MM.1S (cell line): ENCODE results near the gene CLCA4.
"Not testable (repeated sequence)": the region's sequence is repeated elsewhere in the genome, so short reads cannot be mapped to it uniquely, and the experiment has no call there.

Experiments used
- DNase-seq: peaks from one replicate; pipeline ENCODE4 v3.0.0-alpha.2; 2015
- H2AFZ ChIP-seq: fragments of 300-600 bp; sonication (generic); 2 replicates; pipeline ENCODE4 v1.6.0; 2016; ENCODE audit warnings: antibody characterized with exemption, low read length
- H3F3A ChIP-seq: fragments of 300-600 bp; sonication (generic); 2 replicates; pipeline ENCODE4 v1.6.1; 2016; ENCODE audit warnings: mild to moderate bottlenecking, antibody characterized with exemption, low read length, moderate library complexity, mixed read lengths; ENCODE audit not compliant: insufficient read depth
- H3K27ac ChIP-seq: fragments of 300-600 bp; sonication (generic); 2 replicates; pipeline ENCODE4 v1.5.1; 2016; ENCODE audit warnings: mild to moderate bottlenecking, low read length
- H3K27me3 ChIP-seq: fragments of 300-600 bp; sonication (generic); replicated peaks from 2 replicates; pipeline ENCODE4 v1.6.0; 2016; ENCODE audit warnings: low read length; ENCODE audit not compliant: insufficient read depth
- H3K36me3 ChIP-seq: fragments of 300-600 bp; sonication (generic); replicated peaks from 2 replicates; pipeline ENCODE4 v1.6.1; 2016; ENCODE audit warnings: mild to moderate bottlenecking, low read length, mixed read lengths; ENCODE audit not compliant: insufficient read depth
- H3K4me1 ChIP-seq: fragments of 300-600 bp; sonication (generic); 2 replicates; pipeline ENCODE4 v1.6.1; 2016; ENCODE audit warnings: low read length, mixed read lengths
- H3K4me2 ChIP-seq: fragments of 300-600 bp; sonication (generic); 2 replicates; pipeline ENCODE4 v1.6.0; 2016; ENCODE audit warnings: low read depth, low read length
- H3K4me3 ChIP-seq: fragments of 300-600 bp; sonication (generic); 2 replicates; pipeline ENCODE4 v1.5.1; 2016; ENCODE audit warnings: low read length, mixed read lengths
- H3K79me2 ChIP-seq: fragments of 300-600 bp; sonication (generic); 2 replicates; pipeline ENCODE4 v1.6.1; 2016; ENCODE audit warnings: mixed run types, low read length, mixed read lengths
- H3K9ac ChIP-seq: fragments of 300-600 bp; sonication (generic); 2 replicates; pipeline ENCODE4 v1.6.1; 2016; ENCODE audit warnings: low read length, mixed read lengths
- H3K9me2 ChIP-seq: fragments of 300-600 bp; sonication (generic); replicated peaks from 2 replicates; pipeline ENCODE4 v1.6.1; 2016; ENCODE audit warnings: mild to moderate bottlenecking, low read length, mixed read lengths; ENCODE audit not compliant: insufficient read depth
- H3K9me3 ChIP-seq: fragments of 300-600 bp; sonication (generic); replicated peaks from 2 replicates; pipeline ENCODE4 v1.6.1; 2016; ENCODE audit warnings: mild to moderate bottlenecking, low read length, mixed read lengths; ENCODE audit not compliant: insufficient read depth
- H4K20me1 ChIP-seq: fragments of 300-600 bp; sonication (generic); 2 replicates; pipeline ENCODE4 v1.6.1; 2016; ENCODE audit warnings: mild to moderate bottlenecking, low read length, moderate library complexity, mixed read lengths; ENCODE audit not compliant: insufficient read depth
- EZH2 ChIP-seq: fragments of 300-600 bp; sonication (generic); optimal IDR thresholded peaks from 2 replicates; pipeline ENCODE3; 2017; ENCODE audit warnings: low read depth, mild to moderate bottlenecking, antibody characterized with exemption, low read length, mixed read lengths
- EZH2phosphoT487 ChIP-seq: fragments of 300-600 bp; sonication (generic); IDR thresholded peaks from 2 replicates; pipeline ENCODE4 v1.6.1; 2018; ENCODE audit warnings: antibody characterized with exemption, low read length
- TF ChIP-seq, protein P1 (sequence below): fragments of 300-600 bp; sonication (generic); IDR thresholded peaks from 2 replicates; pipeline ENCODE4 v1.5.1; 2016; ENCODE audit warnings: antibody characterized with exemption, low read length, mixed read lengths

CLCA4 gene

GRCh38 chr1:86500714-86501113, 46.2 kb upstream of the CLCA4 start:
- Histone ChIP-seq H3K27ac (no peak overlapping the region), H3K9me3 (no peaks in the 10 kb centered on the region), H3F3A (peaks cover 3% of the 10 kb centered on the region; the same call in 1 of the 2 replicates), H3K4me3 (no peak overlapping the region), H3K27me3 (peaks cover 8% of the 10 kb centered on the region; the same call in 1 of the 2 replicates), H4K20me1 (no peaks in the 10 kb centered on the region), H3K4me2 (no peak overlapping the region), H3K79me2 (no peaks in the 10 kb centered on the region), H3K4me1 (no peaks in the 10 kb centered on the region), H2AFZ (no peak overlapping the region), H3K9me2 (no peaks in the 10 kb centered on the region), H3K36me3 (no peaks in the 10 kb centered on the region), H3K9ac (no peak overlapping the region)
- TF ChIP-seq EZH2phosphoT487 (no peak), EZH2 (no peak)
- TF ChIP-seq, protein P1, sequence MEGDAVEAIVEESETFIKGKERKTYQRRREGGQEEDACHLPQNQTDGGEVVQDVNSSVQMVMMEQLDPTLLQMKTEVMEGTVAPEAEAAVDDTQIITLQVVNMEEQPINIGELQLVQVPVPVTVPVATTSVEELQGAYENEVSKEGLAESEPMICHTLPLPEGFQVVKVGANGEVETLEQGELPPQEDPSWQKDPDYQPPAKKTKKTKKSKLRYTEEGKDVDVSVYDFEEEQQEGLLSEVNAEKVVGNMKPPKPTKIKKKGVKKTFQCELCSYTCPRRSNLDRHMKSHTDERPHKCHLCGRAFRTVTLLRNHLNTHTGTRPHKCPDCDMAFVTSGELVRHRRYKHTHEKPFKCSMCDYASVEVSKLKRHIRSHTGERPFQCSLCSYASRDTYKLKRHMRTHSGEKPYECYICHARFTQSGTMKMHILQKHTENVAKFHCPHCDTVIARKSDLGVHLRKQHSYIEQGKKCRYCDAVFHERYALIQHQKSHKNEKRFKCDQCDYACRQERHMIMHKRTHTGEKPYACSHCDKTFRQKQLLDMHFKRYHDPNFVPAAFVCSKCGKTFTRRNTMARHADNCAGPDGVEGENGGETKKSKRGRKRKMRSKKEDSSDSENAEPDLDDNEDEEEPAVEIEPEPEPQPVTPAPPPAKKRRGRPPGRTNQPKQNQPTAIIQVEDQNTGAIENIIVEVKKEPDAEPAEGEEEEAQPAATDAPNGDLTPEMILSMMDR, result no peak
- no peak for DNase-seq

DNA sequence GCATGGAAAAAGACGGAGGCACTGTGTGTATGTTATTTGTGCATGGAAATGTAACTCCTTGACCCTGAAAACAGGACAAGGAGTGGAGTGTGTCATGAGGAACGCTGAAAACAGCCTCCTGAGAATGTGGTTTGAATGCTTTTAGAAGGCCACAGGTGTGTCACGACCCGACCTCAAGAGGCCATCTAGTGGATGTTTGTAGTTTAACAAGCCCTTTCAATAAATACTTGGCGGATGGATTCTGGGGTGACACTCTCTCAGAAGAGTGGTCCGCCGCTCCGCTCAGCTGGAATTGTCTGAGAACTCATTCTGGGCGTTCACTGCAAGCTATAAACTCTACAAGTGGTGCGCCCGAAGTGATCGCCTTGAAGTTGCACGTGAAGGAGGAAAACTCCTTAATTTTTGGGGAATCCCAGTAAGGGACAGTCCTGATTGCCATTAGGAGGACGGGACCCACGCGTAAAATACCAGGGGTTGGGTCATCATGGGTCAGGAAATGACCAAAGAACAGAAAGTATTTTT, 44.7 kb upstream of the CLCA4 start:
- H3K79me2 ChIP-seq, H3K9me3 ChIP-seq, H4K20me1 ChIP-seq, H3K9me2 ChIP-seq, H3F3A ChIP-seq, H3K27me3 ChIP-seq, H3K36me3 ChIP-seq, H3K4me1 ChIP-seq: not testable (repeated sequence)
- Histone ChIP-seq H3K4me3 (peak overlapping the region; percentile 61), H3K9ac (peak overlapping the region; percentile 39; the same call in 1 of the 2 replicates), H3K27ac (peak overlapping the region; percentile 53; the same call in 1 of the 2 replicates), H2AFZ (peak overlapping the region; percentile 32), H3K4me2 (peak overlapping the region; percentile 66)
- TF ChIP-seq, protein P1, result peak; percentile 52
- DNase-seq, result peak; percentile 77

DNA sequence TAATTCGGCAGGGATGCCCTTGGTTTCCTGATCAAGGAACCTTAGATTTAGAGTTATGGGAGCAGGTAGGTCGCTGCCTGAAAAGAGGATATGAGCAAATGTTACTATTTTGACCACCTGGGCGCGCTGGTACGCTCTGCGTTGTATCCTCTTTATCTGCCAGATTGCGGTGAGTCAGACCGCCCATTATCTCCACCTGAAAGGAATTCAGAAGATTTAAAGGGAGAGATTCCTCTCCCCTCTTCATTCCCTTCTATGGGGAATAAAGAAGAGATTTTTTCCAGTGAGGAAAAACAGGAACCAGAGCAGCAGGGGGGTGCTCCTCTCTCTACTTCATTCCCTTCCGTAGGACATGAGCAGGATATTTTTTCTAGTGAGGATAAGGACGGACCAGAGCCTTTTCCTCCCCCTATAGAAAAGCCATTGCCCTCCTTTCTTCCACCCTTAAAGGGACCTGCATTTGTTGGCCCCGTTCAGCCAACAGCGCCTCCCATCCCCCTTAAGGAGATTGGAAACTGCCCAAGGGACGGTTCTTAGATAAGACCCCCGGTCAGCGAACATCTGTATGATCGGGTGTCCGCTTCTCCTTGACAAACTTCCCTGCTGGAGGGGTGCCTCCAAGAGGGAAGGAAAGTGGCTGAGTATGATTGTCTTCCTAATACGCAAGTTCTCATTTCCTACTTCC, 44.0 kb upstream of the CLCA4 start:
- H3K36me3 ChIP-seq, result no peaks in the 10 kb centered on the region
- H4K20me1 ChIP-seq, result no peaks in the 10 kb centered on the region
- H2AFZ ChIP-seq, result peak overlapping the region; percentile 32
- H3K4me2 ChIP-seq, result peak overlapping the region; percentile 66
- peaks cover 8% of the 10 kb centered on the region; the same call in 1 of the 2 replicates for H3K27me3 ChIP-seq
- TF ChIP-seq, protein P1, result 0 out of 2 replicates have a peak, but pooled peaks have one; percentile 6
- no peak for TF ChIP-seq EZH2
- peak overlapping the region; percentile 39 for H3K9ac ChIP-seq
- no peaks in the 10 kb centered on the region for H3K79me2 ChIP-seq
- H3K4me3 ChIP-seq, result peak overlapping the region; percentile 61
- no peaks in the 10 kb centered on the region for H3K4me1 ChIP-seq
- H3K9me3 ChIP-seq, result no peaks in the 10 kb centered on the region
- H3K27ac ChIP-seq, result peak overlapping the region; percentile 53; the same call in 1 of the 2 replicates
- no peaks in the 10 kb centered on the region for H3K9me2 ChIP-seq
- DNase-seq, result peak; percentile 61
- peaks cover 3% of the 10 kb centered on the region; the same call in 1 of the 2 replicates for H3F3A ChIP-seq
